Gastrocnemius medialis (tissue), 4 donors: ENCODE data around the gene TAOK1. TPM values are rescaled to one million over a fixed set of nuclear protein-coding genes. Genes with fewer than 3 reads are reported as not detected.

ENCODE experiments used
- ATAC-seq, 2 donors: fragments of 150-250 bp; one replicate each; pipeline ENCODE4 v1.9.1; 2016
- DNase-seq, 2 donors: peaks; one replicate each; pipeline ENCODE4 v3.0.0-alpha.2; 2019
- H3K27ac ChIP-seq, 4 donors: fragments of 200-600 bp; sonication (generic); 1 replicate in 1 of 4; 2 replicates in 3 of 4; pipeline ENCODE4 v1.5.1; 2016 to 2018; ENCODE audit warnings: mild to moderate bottlenecking in 2 of 4, moderate library complexity in 1 of 4
- H3K27me3 ChIP-seq, 3 donors: fragments of 200-600 bp; sonication (generic) in 2 of 3; 1 replicate in 1 of 3; 2 replicates in 2 of 3; pipeline versions ENCODE4 v1.5.1 to v1.6.0; 2016 to 2019; ENCODE audit warnings: mild to moderate bottlenecking in 1 of 3, moderate library complexity in 1 of 3
- H3K36me3 ChIP-seq, 2 donors: fragments of 200-600 bp; sonication (generic) in 1 of 2; one replicate each; pipeline ENCODE4 v1.5.1; 2017 to 2018
- H3K4me1 ChIP-seq, 2 donors: fragments of 200-600 bp; sonication (generic) in 1 of 2; one replicate each; pipeline ENCODE4 v1.5.1; 2016 to 2017; ENCODE audit warnings: mild to moderate bottlenecking in 2 of 2
- H3K4me3 ChIP-seq, 4 donors: fragments of 200-600 bp; sonication (generic) in 3 of 4; 1 replicate in 1 of 4; 2 replicates in 3 of 4; pipeline ENCODE4 v1.5.1; 2016 to 2019; ENCODE audit warnings: mild to moderate bottlenecking in 2 of 4
- H3K9me3 ChIP-seq, 3 donors: fragments of 200-600 bp; sonication (generic) in 2 of 3; 1 replicate in 1 of 3; 2 replicates in 2 of 3; pipeline ENCODE4 v1.5.1; 2016 to 2019
- POLR2A ChIP-seq, 2 donors: fragments of 450-650 bp; IDR thresholded peaks; one replicate each; pipeline ENCODE4 v1.6.1; 2017; ENCODE audit warnings: antibody characterized with exemption in 2 of 2, mild to moderate bottlenecking in 2 of 2, moderate library complexity in 2 of 2
- in situ Hi-C, 4 donors: fragments of 200-750 bp; cut with MboI; loops; one replicate each; pipeline versions ENCODE4 v1.15.0 to v1.8.0; 2017; ENCODE audit warnings: low sequenced_read_pairs in 4 of 4
- intact Hi-C: fragments of 100-400 bp; cut with DNase I; formaldehyde crosslinking; loops from one replicate; pipeline ENCODE4 v1.15.1; 2023; ENCODE audit warnings: low total_unique reads
- total RNA-seq, 4 donors: library from RNA; depleted of rRNA; stranded (reverse); fragments of >200 nt; gene quantifications; one replicate each; pipeline versions ENCODE4 v1.1.0 to v1.2.3, GENCODE V29; 2016
- TF ChIP-seq, protein P1 (sequence below), 5 experiments: fragments of 450-650 bp in 3 of 5; fragments of 200-600 bp in 2 of 5; sonication (generic) in 2 of 5; IDR thresholded peaks in 4 of 5; conservative IDR thresholded peaks in 1 of 5; 1 replicate in 4 of 5; 2 replicates in 1 of 5; pipeline ENCODE4 v1.5.1; 2016 to 2019; ENCODE audit warnings: antibody characterized with exemption in 5 of 5, mild to moderate bottlenecking in 3 of 5, moderate library complexity in 3 of 5

Gene TAOK1
- total RNA-seq, 4 donors from 2014 or later: 30.1 to 48.4 (median 35.7) TPM

- ATAC-seq (no peak), DNase-seq (no peak)
- Histone ChIP-seq H3K27me3 (no peaks in the 10 kb centered on the region), H3K4me3 (no peak overlapping the region), H3K4me1 (peaks cover 16 to 17% of the 10 kb centered on the region in 2 donors), H3K36me3 (no peaks in the 10 kb centered on the region), H3K9me3 (no peaks in the 10 kb centered on the region), H3K27ac (no peak overlapping the region)
- in situ Hi-C loops (loop anchor here in 1 of 4 donors (25.0 kb wide), 1 partner anchor 404 kb away; no protein-coding TSS in a partner anchor), intact Hi-C loops (no loop called here)
- TF ChIP-seq, protein P1, sequence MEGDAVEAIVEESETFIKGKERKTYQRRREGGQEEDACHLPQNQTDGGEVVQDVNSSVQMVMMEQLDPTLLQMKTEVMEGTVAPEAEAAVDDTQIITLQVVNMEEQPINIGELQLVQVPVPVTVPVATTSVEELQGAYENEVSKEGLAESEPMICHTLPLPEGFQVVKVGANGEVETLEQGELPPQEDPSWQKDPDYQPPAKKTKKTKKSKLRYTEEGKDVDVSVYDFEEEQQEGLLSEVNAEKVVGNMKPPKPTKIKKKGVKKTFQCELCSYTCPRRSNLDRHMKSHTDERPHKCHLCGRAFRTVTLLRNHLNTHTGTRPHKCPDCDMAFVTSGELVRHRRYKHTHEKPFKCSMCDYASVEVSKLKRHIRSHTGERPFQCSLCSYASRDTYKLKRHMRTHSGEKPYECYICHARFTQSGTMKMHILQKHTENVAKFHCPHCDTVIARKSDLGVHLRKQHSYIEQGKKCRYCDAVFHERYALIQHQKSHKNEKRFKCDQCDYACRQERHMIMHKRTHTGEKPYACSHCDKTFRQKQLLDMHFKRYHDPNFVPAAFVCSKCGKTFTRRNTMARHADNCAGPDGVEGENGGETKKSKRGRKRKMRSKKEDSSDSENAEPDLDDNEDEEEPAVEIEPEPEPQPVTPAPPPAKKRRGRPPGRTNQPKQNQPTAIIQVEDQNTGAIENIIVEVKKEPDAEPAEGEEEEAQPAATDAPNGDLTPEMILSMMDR (IDR thresholded peaks at IDR 0.05 in 4 of 5, conservative IDR thresholded peaks at IDR 0.05 in 1 of 5): no peak
- no peak for TF ChIP-seq POLR2A (IDR thresholded peaks at IDR 0.05)
Observed at GRCh38 chr17:29383686-29384085, 6.5 kb upstream of the TAOK1 start.

GRCh38 chr17:29384901-29385300 lies 5.3 kb upstream of the TAOK1 start:
- in situ Hi-C loops: loop anchor here in 1 of 4 donors (25.0 kb wide), 1 partner anchor 402 kb away; no protein-coding TSS in a partner anchor

DNA sequence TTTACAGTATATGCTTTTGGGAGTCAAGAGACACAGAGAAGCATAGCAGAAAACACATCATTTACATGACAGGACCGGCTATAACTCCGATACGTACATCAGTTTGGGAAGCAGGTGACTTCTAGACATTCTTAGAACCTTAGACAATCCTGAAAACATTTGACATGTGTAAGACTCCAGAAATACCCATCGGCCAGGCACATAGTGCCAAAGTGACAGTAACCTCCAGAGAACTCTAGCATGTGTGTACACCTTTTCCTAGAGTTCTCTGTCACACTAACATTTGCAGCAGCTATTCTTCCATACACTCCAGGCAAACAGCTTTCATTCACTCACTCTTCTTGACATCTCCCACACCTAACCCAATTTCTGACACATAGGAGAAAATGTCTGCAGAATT lies 3.4 kb upstream of the TAOK1 start:
- no peaks in the 10 kb centered on the region for H3K9me3 ChIP-seq
- intact Hi-C loops: no loop called here
- no peaks in the 10 kb centered on the region for H3K36me3 ChIP-seq
- peaks cover 12 to 23% of the 10 kb centered on the region in 2 donors for H3K4me1 ChIP-seq
- no peak for TF ChIP-seq POLR2A (IDR thresholded peaks at IDR 0.05)
- TF ChIP-seq, protein P1 (IDR thresholded peaks at IDR 0.05 in 4 of 5, conservative IDR thresholded peaks at IDR 0.05 in 1 of 5): no peak
- no peaks in the 10 kb centered on the region for H3K27me3 ChIP-seq
- ATAC-seq (peak; percentile 22 to 31), DNase-seq (peak in 1 of 2 donors; percentile 44)
- no peak overlapping the region for H3K27ac ChIP-seq
- in situ Hi-C loops: loop anchor here in 1 of 4 donors (25.0 kb wide), 1 partner anchor 401 kb away; no protein-coding TSS in a partner anchor
- H3K4me3 ChIP-seq: no peak overlapping the region

More at GRCh38 chr17:29384901-29385300, 5.3 kb upstream of the TAOK1 start:
- Histone ChIP-seq H3K4me1 (peaks cover 8 to 16% of the 10 kb centered on the region in 2 donors), H3K9me3 (no peaks in the 10 kb centered on the region), H3K36me3 (no peaks in the 10 kb centered on the region), H3K27ac (no peak overlapping the region), H3K4me3 (no peak overlapping the region), H3K27me3 (no peaks in the 10 kb centered on the region)
- TF ChIP-seq, protein P1 (IDR thresholded peaks at IDR 0.05 in 4 of 5, conservative IDR thresholded peaks at IDR 0.05 in 1 of 5): no peak
- TF ChIP-seq POLR2A (IDR thresholded peaks at IDR 0.05): no peak
- DNase-seq (no peak), ATAC-seq (no peak)
- intact Hi-C loops: no loop called here

GRCh38 chr17:29388937-29389336 lies 1.2 kb upstream of the TAOK1 start:
- no peak overlapping the region for H3K27ac ChIP-seq
- intact Hi-C loops: no loop called here

More at GRCh38 chr17:29388937-29389336, 1.2 kb upstream of the TAOK1 start:
- Histone ChIP-seq H3K4me3 (no peak overlapping the region), H3K27me3 (no peaks in the 10 kb centered on the region), H3K36me3 (no peaks in the 10 kb centered on the region), H3K9me3 (no peaks in the 10 kb centered on the region), H3K4me1 (peaks cover 33 to 44% of the 10 kb centered on the region in 2 donors)
- in situ Hi-C loops: loop anchor here in 1 of 4 donors (25.0 kb wide), 1 partner anchor 398 kb away; no protein-coding TSS in a partner anchor
- DNase-seq (no peak), ATAC-seq (no peak)
- no peak for TF ChIP-seq POLR2A (IDR thresholded peaks at IDR 0.05)
- TF ChIP-seq, protein P1 (IDR thresholded peaks at IDR 0.05 in 4 of 5, conservative IDR thresholded peaks at IDR 0.05 in 1 of 5): no peak
